Lung (tissue), 12 donors: ENCODE results near the gene GTF2F2. TPM values are rescaled to one million over a fixed set of nuclear protein-coding genes. Genes with fewer than 3 reads are reported as not detected.

Experiments used
- ATAC-seq: fragments of 200-7000 bp; cut with Tn5 transposase; one replicate; pipeline ENCODE4 v1.9.1; 2020; ENCODE audit warnings: moderate number of reproducible peaks; ENCODE audit not compliant: insufficient read depth, low FRiP score
- DNase-seq, 3 donors: peaks; one replicate each; pipeline ENCODE4 v3.0.0-alpha.2; 2013 to 2017
- H3K27ac ChIP-seq, 2 donors: one replicate each; pipeline ENCODE4 v1.5.1; 2013; ENCODE audit warnings: mild to moderate bottlenecking in 2 of 2, moderate library complexity in 2 of 2, control low read depth in 1 of 2, inconsistent platforms in 1 of 2, low read depth in 1 of 2, low read length in 1 of 2
- H3K27me3 ChIP-seq, 3 donors: one replicate each; pipeline ENCODE4 v1.5.1; 2013; ENCODE audit warnings: low read length in 2 of 3; ENCODE audit not compliant: control insufficient read depth in 3 of 3, insufficient read depth in 3 of 3
- H3K36me3 ChIP-seq, 4 donors: one replicate each; pipeline ENCODE4 v1.5.1; 2013; ENCODE audit warnings: low read length in 4 of 4, mild to moderate bottlenecking in 1 of 4, moderate library complexity in 1 of 4; ENCODE audit not compliant: control insufficient read depth in 4 of 4, insufficient read depth in 4 of 4
- H3K4me1 ChIP-seq, 5 donors: one replicate each; pipeline ENCODE4 v1.5.1; 2013; ENCODE audit warnings: low read length in 5 of 5, mild to moderate bottlenecking in 2 of 5, moderate library complexity in 1 of 5; ENCODE audit not compliant: control insufficient read depth in 5 of 5, insufficient read depth in 5 of 5
- H3K4me3 ChIP-seq: one replicate; pipeline ENCODE4 v1.5.1; 2013; ENCODE audit warnings: mild to moderate bottlenecking, control low read depth, moderate library complexity
- H3K9ac ChIP-seq, 2 donors: one replicate each; pipeline ENCODE4 v1.5.1; 2013; ENCODE audit warnings: low read length in 2 of 2, control low read depth in 1 of 2; ENCODE audit not compliant: insufficient read depth in 1 of 2
- H3K9me3 ChIP-seq, 4 donors: one replicate each; pipeline ENCODE4 v1.5.1; 2013; ENCODE audit warnings: low read length in 3 of 4, mild to moderate bottlenecking in 1 of 4, moderate library complexity in 1 of 4; ENCODE audit not compliant: control insufficient read depth in 4 of 4, insufficient read depth in 3 of 4
- WGBS, 2 donors: extraction: QIAGEN DNeasy Blood & Tissue Kit; methylation state at CpG; one replicate each; pipeline ENCODE4 v1.1.7; 2013; 5-methylcytosine and 5-hydroxymethylcytosine counted together
- polyA plus RNA-seq, 2 donors: library from polyadenylated mRNA; stranded (reverse); fragments of 200-250 nt; gene quantifications; one replicate each; pipeline ENCODE4 v1.2.1, GENCODE V29; 2013
- total RNA-seq, 2 donors: library from RNA; depleted of rRNA in 1 of 2; stranded (reverse); fragments of >200 nt in 1 of 2; gene quantifications; one replicate each; pipeline ENCODE4 v1.2.1, GENCODE V29; 2014 to 2021
- TF ChIP-seq, protein P1 (sequence below): IDR thresholded peaks from 2 replicates; pipeline ENCODE4 v1.5.1; 2012; ENCODE audit warnings: mild to moderate bottlenecking; ENCODE audit errors: control extremely low read depth, extremely low read depth
- donor health status: control.
- donor health status: control.
- donor health status: Bipolar disorder and iron deficiency.
- donor health status: healthy.
- donor health status: DM: yes; HTN: yes; CAD: no.

GTF2F2 gene
- total and polyA plus RNA-seq, 4 donors = 13.7 to 21.3 (median 14.3) TPM

DNA sequence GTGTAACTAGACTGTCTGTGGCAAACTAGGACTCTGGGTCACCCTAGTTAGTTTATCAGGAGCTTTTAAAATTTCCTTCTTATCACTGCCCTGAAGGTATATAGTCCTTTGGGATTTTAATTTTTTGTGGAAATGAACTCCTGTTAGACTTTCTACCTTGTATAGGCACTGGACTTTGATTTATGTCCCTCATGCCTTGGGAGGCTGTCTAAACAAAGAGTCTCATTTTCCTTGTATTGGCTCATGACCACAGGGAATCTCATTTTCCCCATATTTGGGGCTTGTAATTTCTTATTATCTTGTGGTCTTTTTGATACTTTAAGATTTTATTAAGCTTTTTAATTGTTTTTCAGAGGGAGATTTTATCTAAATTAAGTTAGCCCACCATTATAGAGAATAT lies 59.1 kb downstream of the GTF2F2 start:
- Histone ChIP-seq H3K4me1 (peaks cover 0 to 2% (median 0%) of the 10 kb centered on the region in 5 donors), H3K36me3 (peaks cover 0 to 4% (median 2%) of the 10 kb centered on the region in 4 donors), H3K27me3 (no peaks in the 10 kb centered on the region), H3K9ac (no peak overlapping the region), H3K9me3 (no peaks in the 10 kb centered on the region), H3K4me3 (no peak overlapping the region), H3K27ac (no peak overlapping the region)
- no peak for DNase-seq
- TF ChIP-seq, protein P1, sequence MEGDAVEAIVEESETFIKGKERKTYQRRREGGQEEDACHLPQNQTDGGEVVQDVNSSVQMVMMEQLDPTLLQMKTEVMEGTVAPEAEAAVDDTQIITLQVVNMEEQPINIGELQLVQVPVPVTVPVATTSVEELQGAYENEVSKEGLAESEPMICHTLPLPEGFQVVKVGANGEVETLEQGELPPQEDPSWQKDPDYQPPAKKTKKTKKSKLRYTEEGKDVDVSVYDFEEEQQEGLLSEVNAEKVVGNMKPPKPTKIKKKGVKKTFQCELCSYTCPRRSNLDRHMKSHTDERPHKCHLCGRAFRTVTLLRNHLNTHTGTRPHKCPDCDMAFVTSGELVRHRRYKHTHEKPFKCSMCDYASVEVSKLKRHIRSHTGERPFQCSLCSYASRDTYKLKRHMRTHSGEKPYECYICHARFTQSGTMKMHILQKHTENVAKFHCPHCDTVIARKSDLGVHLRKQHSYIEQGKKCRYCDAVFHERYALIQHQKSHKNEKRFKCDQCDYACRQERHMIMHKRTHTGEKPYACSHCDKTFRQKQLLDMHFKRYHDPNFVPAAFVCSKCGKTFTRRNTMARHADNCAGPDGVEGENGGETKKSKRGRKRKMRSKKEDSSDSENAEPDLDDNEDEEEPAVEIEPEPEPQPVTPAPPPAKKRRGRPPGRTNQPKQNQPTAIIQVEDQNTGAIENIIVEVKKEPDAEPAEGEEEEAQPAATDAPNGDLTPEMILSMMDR = no peak
- ATAC-seq = no peak

DNA sequence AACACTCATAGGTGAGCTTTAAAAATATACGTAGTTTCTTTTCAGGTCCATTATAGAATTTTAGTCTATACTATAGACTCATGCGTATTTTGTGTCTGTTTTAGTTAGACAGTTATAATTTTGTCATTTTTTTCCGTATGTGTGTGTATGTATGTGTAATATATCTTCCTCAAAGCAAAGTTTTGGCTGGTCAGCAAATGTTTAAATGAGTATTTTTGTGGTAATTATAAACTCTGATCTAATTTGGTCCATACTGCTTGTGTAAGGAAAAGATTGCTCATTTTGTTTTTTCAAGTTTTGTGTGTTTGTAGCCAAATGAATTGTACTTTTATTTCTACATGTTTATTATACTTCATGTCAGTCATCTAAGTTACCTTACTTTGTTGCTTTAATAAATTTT lies 60.0 kb downstream of the GTF2F2 start:
- DNase-seq (no peak), ATAC-seq (no peak)
- Histone ChIP-seq H3K9me3 (no peaks in the 10 kb centered on the region), H3K4me1 (peaks cover 0 to 2% (median 0%) of the 10 kb centered on the region in 5 donors), H3K27me3 (no peaks in the 10 kb centered on the region), H3K4me3 (no peak overlapping the region), H3K9ac (no peak overlapping the region), H3K27ac (no peak overlapping the region), H3K36me3 (peaks cover 0 to 4% (median 3%) of the 10 kb centered on the region in 4 donors)
- WGBS, 2 donors = 83 to 84% methylated on average over 3 of the region's 3 CpGs
- TF ChIP-seq, protein P1 = no peak

- H3K4me3 ChIP-seq = no peak overlapping the region
- H3K27ac ChIP-seq = no peak overlapping the region
- peaks cover 0 to 2% (median 0%) of the 10 kb centered on the region in 5 donors for H3K4me1 ChIP-seq
- 97% methylated on average over 7 of the region's 7 CpGs for WGBS, 2 donors
- ATAC-seq = no peak
- no peak for DNase-seq
- TF ChIP-seq, protein P1 = no peak
- no peak overlapping the region for H3K9ac ChIP-seq
- H3K27me3 ChIP-seq = no peaks in the 10 kb centered on the region
- H3K36me3 ChIP-seq = peaks cover 0 to 4% (median 2%) of the 10 kb centered on the region in 4 donors
- H3K9me3 ChIP-seq = no peaks in the 10 kb centered on the region
Observed at GRCh38 chr13:45180713-45181601, 60.6 kb downstream of the GTF2F2 start.
